ENCODE results near the gene PBRM1. TPM values are rescaled to one million over a fixed set of nuclear protein-coding genes. Genes with fewer than 3 reads are reported as not detected.

PBRM1 gene
- total and polyA plus RNA-seq, 4 donors = 7.1 to 65.7 (median 38.7) TPM

DNA sequence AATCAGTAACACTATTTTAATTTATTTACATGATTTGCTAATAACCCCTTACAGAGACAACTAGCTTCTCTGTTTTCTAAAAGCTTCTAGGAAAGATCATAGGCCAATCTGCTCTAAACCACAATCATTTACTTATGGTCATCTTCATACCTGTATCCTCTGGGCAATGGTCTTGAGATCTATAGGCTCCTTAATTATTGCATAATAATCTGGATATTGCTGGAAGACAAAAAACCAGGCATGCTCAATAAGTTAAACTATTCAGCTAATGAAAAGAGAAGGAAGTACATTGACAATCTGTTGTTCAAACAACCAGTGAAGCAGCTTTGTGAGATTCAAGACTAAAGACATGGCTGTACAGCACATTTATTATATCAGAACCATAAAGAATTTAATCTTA lies 34.1 kb downstream of the PBRM1 start:
- no peak for DNase-seq (ENCODE audit: low spot score)
- Histone ChIP-seq H3K4me3 (ENCODE audit: low read depth in 1 of 3, low read length in 3 of 3) (no peak overlapping the region), H3K9me3 (ENCODE audit: control insufficient read depth in 4 of 4, low read length in 3 of 4) (no peaks in the 10 kb centered on the region), H3K36me3 (ENCODE audit: control insufficient read depth in 4 of 4, insufficient read depth in 3 of 4, low read depth in 1 of 4, low read length in 3 of 4) (peaks cover 9 to 64% (median 56%) of the 10 kb centered on the region in 4 donors), H3K4me1 (ENCODE audit: control insufficient read depth in 4 of 4, insufficient read depth in 4 of 4, low read length in 3 of 4) (no peaks in the 10 kb centered on the region), H3K9ac (ENCODE audit: low read depth in 1 of 2, low read length in 2 of 2) (no peak overlapping the region), H3K27ac (ENCODE audit: low read depth in 1 of 2, low read length in 2 of 2) (no peak overlapping the region), H3K27me3 (ENCODE audit: control insufficient read depth in 4 of 4, insufficient read depth in 4 of 4, low read length in 3 of 4) (no peaks in the 10 kb centered on the region)
- TF ChIP-seq HNF4A (conservative IDR thresholded peaks at IDR 0.05) (no peak), ATF3 (IDR thresholded peaks at IDR 0.05) (no peak), YY1 (IDR thresholded peaks at IDR 0.05) (no peak), NR2F2 (IDR thresholded peaks at IDR 0.05) (no peak), FOXA1 (IDR thresholded peaks at IDR 0.05) (no peak), RAD21 (IDR thresholded peaks at IDR 0.05) (no peak), EGR1 (IDR thresholded peaks at IDR 0.05; ENCODE audit: low read depth in 2 of 2) (no peak), RXRA (IDR thresholded peaks at IDR 0.05) (no peak), TAF1 (conservative IDR thresholded peaks at IDR 0.05) (no peak), SP1 (IDR thresholded peaks at IDR 0.05) (no peak), FOXA2 (IDR thresholded peaks at IDR 0.05) (no peak)
- TF ChIP-seq, protein P1, sequence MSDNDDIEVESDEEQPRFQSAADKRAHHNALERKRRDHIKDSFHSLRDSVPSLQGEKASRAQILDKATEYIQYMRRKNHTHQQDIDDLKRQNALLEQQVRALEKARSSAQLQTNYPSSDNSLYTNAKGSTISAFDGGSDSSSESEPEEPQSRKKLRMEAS (IDR thresholded peaks at IDR 0.05) = no peak
- TF ChIP-seq, protein P2, sequence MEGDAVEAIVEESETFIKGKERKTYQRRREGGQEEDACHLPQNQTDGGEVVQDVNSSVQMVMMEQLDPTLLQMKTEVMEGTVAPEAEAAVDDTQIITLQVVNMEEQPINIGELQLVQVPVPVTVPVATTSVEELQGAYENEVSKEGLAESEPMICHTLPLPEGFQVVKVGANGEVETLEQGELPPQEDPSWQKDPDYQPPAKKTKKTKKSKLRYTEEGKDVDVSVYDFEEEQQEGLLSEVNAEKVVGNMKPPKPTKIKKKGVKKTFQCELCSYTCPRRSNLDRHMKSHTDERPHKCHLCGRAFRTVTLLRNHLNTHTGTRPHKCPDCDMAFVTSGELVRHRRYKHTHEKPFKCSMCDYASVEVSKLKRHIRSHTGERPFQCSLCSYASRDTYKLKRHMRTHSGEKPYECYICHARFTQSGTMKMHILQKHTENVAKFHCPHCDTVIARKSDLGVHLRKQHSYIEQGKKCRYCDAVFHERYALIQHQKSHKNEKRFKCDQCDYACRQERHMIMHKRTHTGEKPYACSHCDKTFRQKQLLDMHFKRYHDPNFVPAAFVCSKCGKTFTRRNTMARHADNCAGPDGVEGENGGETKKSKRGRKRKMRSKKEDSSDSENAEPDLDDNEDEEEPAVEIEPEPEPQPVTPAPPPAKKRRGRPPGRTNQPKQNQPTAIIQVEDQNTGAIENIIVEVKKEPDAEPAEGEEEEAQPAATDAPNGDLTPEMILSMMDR (IDR thresholded peaks at IDR 0.05; ENCODE audit: low read depth, low read length, missing input control) = no peak

GRCh38 chr3:52650439-52650838 lies 35.3 kb downstream of the PBRM1 start:
- peaks cover 9 to 59% (median 49%) of the 10 kb centered on the region in 4 donors for H3K36me3 ChIP-seq (ENCODE audit: control insufficient read depth in 4 of 4, insufficient read depth in 3 of 4, low read depth in 1 of 4, low read length in 3 of 4)
- no peaks in the 10 kb centered on the region for H3K9me3 ChIP-seq (ENCODE audit: control insufficient read depth in 4 of 4, low read length in 3 of 4)
- H3K27ac ChIP-seq (ENCODE audit: low read depth in 1 of 2, low read length in 2 of 2) = no peak overlapping the region
- no peaks in the 10 kb centered on the region for H3K4me1 ChIP-seq (ENCODE audit: control insufficient read depth in 4 of 4, insufficient read depth in 4 of 4, low read length in 3 of 4)
- no peaks in the 10 kb centered on the region for H3K27me3 ChIP-seq (ENCODE audit: control insufficient read depth in 4 of 4, insufficient read depth in 4 of 4, low read length in 3 of 4)
- TF ChIP-seq, protein P1 (IDR thresholded peaks at IDR 0.05) = no peak
- TF ChIP-seq NR2F2 (IDR thresholded peaks at IDR 0.05) (no peak), GABPA (IDR thresholded peaks at IDR 0.05 in 1 of 2, conservative IDR thresholded peaks at IDR 0.05 in 1 of 2) (no peak), RXRA (IDR thresholded peaks at IDR 0.05) (no peak), HNF4A (conservative IDR thresholded peaks at IDR 0.05) (no peak), FOXA1 (IDR thresholded peaks at IDR 0.05) (no peak), JUND (IDR thresholded peaks at IDR 0.05) (no peak), FOXA2 (IDR thresholded peaks at IDR 0.05) (no peak), SP1 (IDR thresholded peaks at IDR 0.05) (no peak)
- TF ChIP-seq, protein P3, sequence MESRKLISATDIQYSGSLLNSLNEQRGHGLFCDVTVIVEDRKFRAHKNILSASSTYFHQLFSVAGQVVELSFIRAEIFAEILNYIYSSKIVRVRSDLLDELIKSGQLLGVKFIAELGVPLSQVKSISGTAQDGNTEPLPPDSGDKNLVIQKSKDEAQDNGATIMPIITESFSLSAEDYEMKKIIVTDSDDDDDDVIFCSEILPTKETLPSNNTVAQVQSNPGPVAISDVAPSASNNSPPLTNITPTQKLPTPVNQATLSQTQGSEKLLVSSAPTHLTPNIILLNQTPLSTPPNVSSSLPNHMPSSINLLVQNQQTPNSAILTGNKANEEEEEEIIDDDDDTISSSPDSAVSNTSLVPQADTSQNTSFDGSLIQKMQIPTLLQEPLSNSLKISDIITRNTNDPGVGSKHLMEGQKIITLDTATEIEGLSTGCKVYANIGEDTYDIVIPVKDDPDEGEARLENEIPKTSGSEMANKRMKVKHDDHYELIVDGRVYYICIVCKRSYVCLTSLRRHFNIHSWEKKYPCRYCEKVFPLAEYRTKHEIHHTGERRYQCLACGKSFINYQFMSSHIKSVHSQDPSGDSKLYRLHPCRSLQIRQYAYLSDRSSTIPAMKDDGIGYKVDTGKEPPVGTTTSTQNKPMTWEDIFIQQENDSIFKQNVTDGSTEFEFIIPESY (IDR thresholded peaks at IDR 0.05) = no peak
- TF ChIP-seq, protein P2 (IDR thresholded peaks at IDR 0.05; ENCODE audit: low read depth, low read length, missing input control) = no peak
- no peak for DNase-seq (ENCODE audit: low spot score)
- WGBS = 92% methylated on average over 1 of the region's 1 CpG
- H3K4me3 ChIP-seq (ENCODE audit: low read depth in 1 of 3, low read length in 3 of 3) = no peak overlapping the region
- no peak overlapping the region for H3K9ac ChIP-seq (ENCODE audit: low read depth in 1 of 2, low read length in 2 of 2)

All from liver (tissue), 9 donors.